HCT116 (cell line): Measurements from ENCODE around the gene INSR. TPM values are rescaled to one million over a fixed set of nuclear protein-coding genes. Genes with fewer than 3 reads are reported as not detected.

Source experiments
- ATAC-seq: fragments of 200-7000 bp; cut with Tn5 transposase; 2 replicates; pipeline ENCODE4 v1.9.1; 2020; ENCODE audit warnings: mild to moderate bottlenecking, moderate library complexity
- BruUV-seq: library from RNA; stranded (reverse); fragments of 400-500 nt; replicated peaks from 2 replicates; lab custom pipeline; 2021; lab: Mats Ljungman, UMichigan
- CTCF ChIA-PET: fragments of 300-600 bp; sonication (Branson Sonifier 250); formaldehyde crosslinking; loops from one replicate; lab custom pipeline; 2021; ENCODE audit warnings: antibody characterized with exemption; lab: Charles Lee
- POLR2A ChIA-PET: fragments of 300-600, 350-600 bp; sonication (Branson Sonifier 250); formaldehyde crosslinking; loops from one replicate; lab custom pipeline; 2021; ENCODE audit warnings: antibody characterized with exemption; lab: Charles Lee
- RAD21 ChIA-PET, 2 experiments: fragments of 300-600 bp; sonication (Branson Sonifier 250); formaldehyde crosslinking; loops; one replicate each; lab custom pipeline; 2023; ENCODE audit warnings: low total read pairs in 2 of 2; ENCODE audit not compliant: uncharacterized antibody in 2 of 2, unreplicated experiment in 2 of 2, low non-redundant PET in 1 of 2; lab: Charles Lee
- DNase-seq: peaks from one replicate; pipeline ENCODE4 v3.0.0-alpha.2; 2010; ENCODE audit warnings: low read depth, low spot score
- H2AFZ ChIP-seq: fragments of 200-600 bp; shearing (Covaris generic), sonication (generic); 2 replicates; pipeline ENCODE4 v1.6.1; 2017; ENCODE audit warnings: low read depth, mixed run types, mixed read lengths, antibody characterized with exemption, low read length; ENCODE audit not compliant: poor library complexity, severe bottlenecking
- H3K27ac ChIP-seq: 2 replicates; pipeline ENCODE4 v1.5.1; 2012; ENCODE audit warnings: low read depth, low read length
- H3K27me3 ChIP-seq: fragments of 200-600 bp; sonication (generic); 2 replicates; pipeline ENCODE4 v1.6.1; 2016; ENCODE audit warnings: mixed run types, low read length, mixed read lengths; ENCODE audit not compliant: insufficient read depth
- H3K36me3 ChIP-seq, 2 experiments: fragments of 200-500 bp in 1 of 2; fragments of 200-600 bp in 1 of 2; sonication (Bioruptor generic) in 1 of 2; sonication (generic) in 1 of 2; 2 replicates each; pipeline versions ENCODE4 v1.5.1 to v1.6.1; 2014 to 2016; ENCODE audit warnings: low read length in 2 of 2, inconsistent platforms in 1 of 2, mixed read lengths in 1 of 2, mixed run types in 1 of 2; ENCODE audit not compliant: insufficient read depth in 2 of 2, control insufficient read depth in 1 of 2
- H3K4me1 ChIP-seq, 2 experiments: fragments of 200-600 bp in 1 of 2; sonication (generic) in 1 of 2; 2 replicates each; pipeline versions ENCODE4 v1.5.1 to v1.6.1; 2012 to 2017; ENCODE audit warnings: low read length in 2 of 2, inconsistent platforms in 1 of 2, mild to moderate bottlenecking in 1 of 2, mixed read lengths in 1 of 2, mixed run types in 1 of 2, moderate library complexity in 1 of 2; ENCODE audit not compliant: insufficient read depth in 2 of 2, control insufficient read depth in 1 of 2
- H3K4me2 ChIP-seq: fragments of 200-600 bp; sonication (generic); 2 replicates; pipeline ENCODE4 v1.6.1; 2017; ENCODE audit warnings: mixed run types, low read length, mixed read lengths
- H3K4me3 ChIP-seq, 2 experiments: fragments of 200-600 bp in 1 of 2; sonication (generic) in 1 of 2; replicated peaks in 1 of 2; 2 replicates each; pipeline ENCODE4 v1.5.1; 2011 to 2016; ENCODE audit warnings: low read length in 2 of 2, control low read depth in 1 of 2, low read depth in 1 of 2, mild to moderate bottlenecking in 1 of 2, mixed read lengths in 1 of 2, mixed run types in 1 of 2
- H3K79me2 ChIP-seq: fragments of 200-600 bp; sonication (generic); 2 replicates; pipeline ENCODE4 v1.6.1; 2017; ENCODE audit warnings: mild to moderate bottlenecking, mixed run types, low read length, moderate library complexity, mixed read lengths; ENCODE audit not compliant: insufficient read depth
- H3K9ac ChIP-seq: fragments of 200-600 bp; sonication (generic); 2 replicates; pipeline ENCODE4 v1.6.1; 2016; ENCODE audit warnings: low read length, mixed read lengths
- H3K9me2 ChIP-seq: fragments of 200-600 bp; sonication (generic), shearing (Covaris generic); 2 replicates; pipeline ENCODE4 v1.6.1; 2017; ENCODE audit warnings: mixed run types, mild to moderate bottlenecking, moderate library complexity; ENCODE audit not compliant: insufficient read depth
- H3K9me3 ChIP-seq, 2 experiments: fragments of 200-500 bp in 1 of 2; fragments of 200-600 bp in 1 of 2; sonication (Bioruptor generic) in 1 of 2; sonication (generic) in 1 of 2; 2 replicates each; pipeline ENCODE4 v1.6.1; 2014 to 2017; ENCODE audit warnings: low read length in 2 of 2, mixed read lengths in 2 of 2, inconsistent platforms in 1 of 2, low read depth in 1 of 2, mild to moderate bottlenecking in 1 of 2, mixed run types in 1 of 2, moderate library complexity in 1 of 2; ENCODE audit not compliant: control insufficient read depth in 1 of 2, insufficient read depth in 1 of 2
- H4K20me1 ChIP-seq: fragments of 200-600 bp; sonication (generic), shearing (Covaris generic); 2 replicates; pipeline ENCODE4 v1.6.1; 2017; ENCODE audit warnings: mixed run types, mild to moderate bottlenecking, moderate library complexity; ENCODE audit not compliant: insufficient read depth
- CBX3 ChIP-seq: IDR thresholded peaks from 2 replicates; pipeline ENCODE4 v1.6.1; 2012; ENCODE audit warnings: low read depth
- CEBPB ChIP-seq: IDR thresholded peaks from 2 replicates; pipeline ENCODE4 v1.6.1; 2012; ENCODE audit warnings: low read depth
- EGR1 ChIP-seq: IDR thresholded peaks from 2 replicates; pipeline ENCODE4 v1.6.1; 2012; ENCODE audit warnings: low read depth
- ELF1 ChIP-seq: IDR thresholded peaks from 2 replicates; pipeline ENCODE4 v1.6.1; 2012; ENCODE audit warnings: low read depth, borderline replicate concordance
- POLR2A ChIP-seq: IDR thresholded peaks from 2 replicates; pipeline ENCODE4 v1.7.0; 2011; ENCODE audit warnings: borderline replicate concordance; ENCODE audit not compliant: insufficient read depth, insufficient read length; ENCODE audit errors: extremely low read depth
- RAD21 ChIP-seq: IDR thresholded peaks from 2 replicates; pipeline ENCODE4 v1.6.1; 2012; ENCODE audit warnings: low read depth, mild to moderate bottlenecking
- SIN3A ChIP-seq: IDR thresholded peaks from 2 replicates; pipeline ENCODE4 v1.6.1; 2012; ENCODE audit warnings: low read depth
- TCF7L2 ChIP-seq: IDR thresholded peaks from 2 replicates; pipeline ENCODE4 v1.7.0; 2011; ENCODE audit warnings: borderline replicate concordance, inconsistent platforms; ENCODE audit not compliant: insufficient read depth, insufficient read length; ENCODE audit errors: extremely low read depth
- ZFX ChIP-seq: fragments of 450-650 bp; IDR thresholded peaks from 2 replicates; pipeline ENCODE4 v1.6.1; 2017
- ZNF274 ChIP-seq: fragments of 200-500 bp; sonication (Bioruptor generic); IDR thresholded peaks from 2 replicates; pipeline ENCODE4 v1.6.1; 2014; ENCODE audit warnings: mild to moderate bottlenecking, low read depth, low read length, inconsistent platforms
- intact Hi-C: fragments of 100-400 bp; cut with micrococcal nuclease; formaldehyde crosslinking; loops from 2 replicates; pipeline ENCODE4 v1.10.0; 2022
- total RNA-seq: library from RNA; stranded (reverse); gene quantifications from one replicate; pipeline ENCODE4 v1.2.1, GENCODE V29; 2021; ENCODE audit not compliant: unreplicated experiment

The INSR gene
- total RNA-seq, 1 experiment from 2014 or later = 25.4 TPM

DNA sequence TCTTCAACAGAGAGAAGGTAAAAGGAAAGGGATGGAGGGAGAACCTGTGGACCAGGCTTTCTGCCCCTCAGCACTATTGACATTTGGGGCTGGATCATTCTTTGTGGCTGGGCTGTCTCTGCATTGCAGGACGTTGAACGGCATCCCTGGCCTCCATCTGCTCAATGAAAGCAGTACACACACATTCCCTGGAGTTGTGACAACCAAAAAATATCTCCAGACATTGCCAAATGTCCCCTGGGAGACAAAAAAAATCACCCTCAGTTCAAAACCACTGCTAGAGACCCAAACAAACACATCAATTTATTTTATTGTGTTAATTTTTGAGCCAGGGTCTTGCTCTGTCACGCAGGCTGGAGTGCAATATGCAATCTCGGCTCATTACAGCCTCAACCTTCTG lies 43.3 kb downstream of the INSR start:
- intact Hi-C loops = no loop called here
- H4K20me1 ChIP-seq = no peaks in the 10 kb centered on the region
- H3K79me2 ChIP-seq = no peaks in the 10 kb centered on the region
- no peaks in the 10 kb centered on the region; a peak in 1 of 4 replicates for H3K36me3 ChIP-seq
- POLR2A ChIA-PET = no interaction called here
- DNase-seq (no peak), ATAC-seq (no peak)
- no peaks in the 10 kb centered on the region for H3K27me3 ChIP-seq
- TF ChIP-seq ZFX = no peak
- no peak for TF ChIP-seq ZNF274
- no peak for TF ChIP-seq CBX3
- no peak for TF ChIP-seq CEBPB
- TF ChIP-seq SIN3A = no peak
- TF ChIP-seq RAD21 = no peak
- TF ChIP-seq TCF7L2 = no peak
- TF ChIP-seq EGR1 = no peak
- CTCF ChIA-PET = no interaction called here
- H3K4me1 ChIP-seq = peaks cover 0 to 2% of the 10 kb centered on the region in 2 experiments; a peak in 1 of 4 replicates
- H3K27ac ChIP-seq = no peak overlapping the region
- H3K9me2 ChIP-seq = no peaks in the 10 kb centered on the region
- no peak overlapping the region for H3K4me2 ChIP-seq
- peaks cover 6 to 13% of the 10 kb centered on the region in 2 experiments; a peak in 3 of 4 replicates for H3K9me3 ChIP-seq
- H3K4me3 ChIP-seq = no peak overlapping the region
- no peak overlapping the region for H3K9ac ChIP-seq
- no peak overlapping the region for H2AFZ ChIP-seq
- BruUV-seq = no TSS peak
- RAD21 ChIA-PET = no interaction called here

- TF ChIP-seq POLR2A (no peak), CBX3 (no peak), ELF1 (no peak)
- Histone ChIP-seq H3K9me3 (peaks cover 6 to 13% of the 10 kb centered on the region in 2 experiments; a peak in 3 of 4 replicates), H3K27ac (no peak overlapping the region), H4K20me1 (no peaks in the 10 kb centered on the region), H3K9ac (no peak overlapping the region), H3K9me2 (no peaks in the 10 kb centered on the region), H3K4me3 (no peak overlapping the region), H3K4me2 (no peak overlapping the region), H3K27me3 (no peaks in the 10 kb centered on the region), H3K4me1 (peaks cover 0 to 2% of the 10 kb centered on the region in 2 experiments; a peak in 1 of 4 replicates), H3K79me2 (no peaks in the 10 kb centered on the region), H2AFZ (no peak overlapping the region), H3K36me3 (no peaks in the 10 kb centered on the region; a peak in 1 of 4 replicates)
- DNase-seq (no peak), ATAC-seq (no peak)
- CTCF ChIA-PET = no interaction called here
- POLR2A ChIA-PET = no interaction called here
- no TSS peak for BruUV-seq
- RAD21 ChIA-PET = no interaction called here
- intact Hi-C loops = no loop called here
Measured at GRCh38 chr19:7250057-7250596, 44.1 kb downstream of the INSR start.
